Stimulated activated CD4-positive, alpha-beta T cell treated with anti-CD3 and anti-CD28 coated beads, Interleukin-4, amount 100 ng/mL, for 48 hours (primary cell): ENCODE results near the gene RAPGEF1.

Source experiments
- DNase-seq, 2 donors: peaks; one replicate each; pipeline ENCODE4 v3.0.0-alpha.2; 2020; ENCODE audit warnings: low read depth in 2 of 2

The RAPGEF1 gene

GRCh38 chr9:131645078-131645776 is 94.6 kb downstream of the RAPGEF1 start:
- no peak for DNase-seq

GRCh38 chr9:131642496-131643083 is 97.3 kb downstream of the RAPGEF1 start:
- DNase-seq = peak; percentile 44 to 59

DNA sequence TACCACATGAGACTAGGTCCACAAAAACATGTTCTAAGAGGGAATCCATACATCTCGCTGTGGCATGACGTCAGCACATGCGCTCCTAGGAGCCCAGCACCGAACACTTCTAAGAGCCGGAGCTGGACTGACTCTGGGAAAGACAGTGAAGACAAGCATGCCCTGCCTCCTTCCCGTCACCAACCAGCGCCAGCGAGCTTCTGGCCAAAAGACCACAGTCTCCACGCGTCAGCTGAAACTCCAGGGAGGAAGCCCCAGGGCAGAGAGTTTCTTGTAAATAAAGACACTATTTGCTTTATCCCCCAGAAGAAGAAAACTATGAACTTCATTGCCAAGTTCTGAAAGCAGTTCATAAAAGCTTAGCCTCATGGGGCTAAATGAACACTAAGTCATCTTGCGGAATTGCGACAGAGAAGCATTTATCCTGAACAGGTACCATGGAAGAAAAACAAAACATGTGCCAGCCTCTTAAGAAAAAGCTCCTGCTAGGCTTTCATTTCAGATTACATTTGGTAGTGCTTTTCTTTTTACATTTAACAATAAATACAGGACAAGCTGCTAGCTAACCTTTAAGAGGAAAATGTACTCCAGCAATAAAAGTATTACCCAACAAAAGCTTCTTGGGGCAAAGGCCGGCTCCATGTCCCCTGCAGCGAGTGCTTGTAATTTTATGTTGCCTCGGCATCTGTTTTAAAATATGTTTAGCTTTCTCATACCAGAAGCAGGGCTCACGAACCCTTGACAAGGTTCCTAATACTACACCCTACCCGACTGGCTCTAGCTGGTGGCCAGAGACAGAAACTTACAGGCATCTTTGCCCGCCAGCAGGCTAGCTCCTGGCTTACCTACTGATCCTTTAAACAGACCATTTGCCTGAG is 98.0 kb downstream of the RAPGEF1 start:
- DNase-seq = no peak

DNA sequence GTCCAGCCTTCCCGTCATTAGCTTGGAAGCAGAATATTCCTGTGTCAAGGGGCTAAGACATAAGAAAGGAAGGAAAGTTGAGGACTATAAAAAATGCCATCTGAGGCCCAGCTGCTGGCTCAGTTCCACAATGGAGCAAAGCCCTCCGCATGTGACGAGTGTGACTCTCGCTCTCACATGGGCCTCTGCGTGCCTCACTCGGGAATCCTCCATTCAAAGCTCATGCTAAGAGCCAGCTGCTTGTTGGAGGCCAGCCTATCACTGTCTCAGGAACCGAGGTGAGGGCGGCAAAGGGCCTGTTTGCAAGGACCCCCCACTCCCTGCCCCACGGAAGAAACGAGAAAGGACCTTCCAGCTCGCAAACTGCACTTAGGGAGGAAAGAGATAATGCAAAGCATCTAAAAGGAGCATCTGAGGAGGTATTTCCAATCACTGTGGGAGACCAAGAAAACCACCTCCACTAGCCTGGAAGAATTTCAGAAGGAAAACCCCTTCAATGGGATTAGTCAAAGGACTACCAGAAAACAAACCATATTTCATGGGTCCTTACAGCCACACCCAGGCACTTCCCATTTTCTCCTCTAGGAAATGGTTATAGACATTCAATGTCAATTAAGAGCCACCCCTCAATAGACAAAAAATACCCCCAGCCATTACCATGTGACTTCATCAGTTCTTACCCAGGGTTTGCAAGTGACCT is 99.3 kb downstream of the RAPGEF1 start:
- DNase-seq = no peak

- no peak for DNase-seq
These were observed 100.0 kb downstream of the RAPGEF1 start for GRCh38 chr9:131639769-131640437.

- no peak for DNase-seq
These were observed 103.3 kb downstream of the RAPGEF1 start for GRCh38 chr9:131636593-131636992.

GRCh38 chr9:131635892-131636291 is 104.0 kb downstream of the RAPGEF1 start:
- no peak for DNase-seq

GRCh38 chr9:131635285-131635684 is 104.6 kb downstream of the RAPGEF1 start:
- DNase-seq = peak; percentile 44 to 60

- DNase-seq = no peak
These were observed 106.3 kb downstream of the RAPGEF1 start for GRCh38 chr9:131633491-131634031.

- no peak for DNase-seq
These were observed 108.6 kb downstream of the RAPGEF1 start for GRCh38 chr9:131631306-131631705.

GRCh38 chr9:131630205-131630831 is 109.6 kb downstream of the RAPGEF1 start:
- peak in 1 of 2 donors; percentile 20 for DNase-seq

- no peak for DNase-seq
These were observed 110.1 kb downstream of the RAPGEF1 start for GRCh38 chr9:131629825-131630204.

GRCh38 chr9:131629226-131629500 is 110.7 kb downstream of the RAPGEF1 start:
- no peak for DNase-seq

GRCh38 chr9:131628459-131629225 is 111.2 kb downstream of the RAPGEF1 start:
- no peak for DNase-seq

GRCh38 chr9:131627648-131628458 is 112.0 kb downstream of the RAPGEF1 start:
- DNase-seq = peak in 1 of 2 donors; percentile 20

GRCh38 chr9:131627326-131627647 is 112.6 kb downstream of the RAPGEF1 start:
- no peak for DNase-seq

DNA sequence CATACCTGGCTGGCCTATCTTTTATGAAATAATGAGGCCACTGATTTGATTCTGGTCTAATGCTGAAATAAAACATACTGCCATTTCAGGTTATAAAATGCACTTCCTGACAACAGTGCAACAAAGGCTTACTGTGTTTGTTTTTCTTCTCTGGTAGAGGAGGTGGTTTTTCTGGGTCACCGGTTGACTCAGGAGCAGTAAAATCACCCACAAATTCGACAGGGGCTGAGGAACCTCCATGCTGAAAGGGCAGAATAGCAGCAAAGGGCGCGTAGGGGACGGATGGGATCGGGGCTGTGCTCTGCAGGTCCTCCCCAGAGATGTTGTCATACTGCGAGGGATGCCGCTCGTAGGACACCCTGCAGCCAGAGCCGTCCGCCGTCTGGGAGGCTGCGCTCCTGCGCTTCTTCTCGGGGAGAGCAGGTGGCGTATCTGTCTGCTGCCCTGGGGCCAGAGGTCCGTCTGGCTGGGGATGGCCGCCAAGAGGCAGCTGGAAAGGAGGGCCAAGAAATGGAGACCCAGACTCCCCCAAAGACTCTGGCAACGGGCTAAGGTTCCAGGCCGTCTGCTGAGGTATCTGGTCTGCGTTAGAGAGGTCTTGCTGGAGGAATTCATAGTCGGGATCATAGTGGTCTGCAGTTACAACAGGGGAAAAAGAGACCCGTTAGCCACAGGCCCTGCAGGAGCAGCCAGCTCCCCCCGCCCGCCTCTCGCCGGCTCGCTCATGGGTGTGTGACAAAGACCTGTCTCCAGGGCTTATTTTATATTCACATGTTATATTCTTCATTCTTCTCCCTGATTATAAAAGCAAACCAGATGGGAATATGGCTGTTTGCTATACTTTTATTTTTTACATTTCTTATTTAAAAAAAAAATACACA is 113.8 kb downstream of the RAPGEF1 start:
- no peak for DNase-seq

DNA sequence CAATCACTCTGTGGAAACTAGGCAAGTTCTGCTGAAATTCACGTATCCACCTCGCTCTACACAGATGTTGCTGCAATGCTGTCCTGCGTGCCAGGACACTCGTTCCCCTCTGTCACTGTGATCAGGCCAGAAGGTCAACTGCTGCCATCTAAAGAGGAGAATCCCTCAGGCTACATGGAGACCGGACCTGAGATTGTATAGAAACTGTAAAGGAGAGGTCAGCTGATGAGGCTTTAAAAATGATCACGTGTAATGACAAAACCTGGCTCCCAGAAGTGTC is 114.4 kb downstream of the RAPGEF1 start:
- no peak for DNase-seq
